ENCODE measurements around the gene TTLL9. TPM values are rescaled to one million over a fixed set of nuclear protein-coding genes. Genes with fewer than 3 reads are reported as not detected.

TTLL9 gene
- total and polyA plus RNA-seq, 2 of the 13 experiments (the other 11 are each of a cell fraction or from before 2014, with no cell fraction given) = not detected

DNA sequence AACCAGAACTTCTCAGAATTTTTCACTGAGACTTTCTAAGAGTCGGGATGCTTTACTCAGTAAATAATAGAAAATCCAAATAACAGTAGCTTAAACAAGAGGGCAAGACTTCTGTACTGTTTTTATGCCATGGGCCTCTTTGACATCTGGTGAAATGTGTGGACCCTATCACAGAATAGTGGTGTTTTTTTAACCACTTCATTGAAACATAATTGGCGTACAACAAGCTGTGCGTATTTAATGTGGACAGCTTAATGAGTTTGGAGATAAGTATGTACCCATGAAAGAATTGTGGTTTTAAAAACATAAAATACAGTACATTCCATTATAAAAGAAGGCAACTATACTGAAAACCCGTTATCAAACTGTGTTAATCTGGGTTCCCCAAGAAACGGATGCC is 43.7 kb downstream of the TTLL9 start:
- 39% methylated on average over 5 of the region's 5 CpGs for WGBS (ENCODE audit: low lambda C conversion rate)
- no TSS peak for BruUV-seq (replicated peaks)
- no peak overlapping the region for H3K27ac ChIP-seq (ENCODE audit: extremely low read length, insufficient read depth, low read length)

GRCh38 chr20:31915491-31916280 is 45.3 kb downstream of the TTLL9 start:
- Histone ChIP-seq H3K9ac (ENCODE audit: insufficient read depth, low read depth, low read length) (no peak overlapping the region), H3K27me3 (ENCODE audit: control insufficient read depth in 1 of 2, insufficient read depth in 2 of 2, low read length in 2 of 2) (peaks cover 10 to 87% of the 10 kb centered on the region in 2 experiments), H3K79me2 (ENCODE audit: insufficient read depth, low read length) (no peaks in the 10 kb centered on the region), H3K27ac (ENCODE audit: extremely low read length, insufficient read depth, low read length) (no peak overlapping the region), H3K9me3 (ENCODE audit: low read length) (no peaks in the 10 kb centered on the region), H2AFZ (ENCODE audit: low read length) (no peak overlapping the region), H3K4me2 (ENCODE audit: low read depth, low read length) (no peak overlapping the region), H3K4me3 (replicated peaks in 1 of 3; ENCODE audit: insufficient read depth in 1 of 3, low read depth in 2 of 3, low read length in 3 of 3) (no peak overlapping the region), H3K4me1 (ENCODE audit: insufficient read depth, low read length) (no peaks in the 10 kb centered on the region), H4K20me1 (ENCODE audit: insufficient read depth, low read length) (no peaks in the 10 kb centered on the region), H3K36me3 (replicated peaks in 1 of 2; ENCODE audit: control insufficient read depth in 1 of 2, insufficient read depth in 2 of 2, low read length in 2 of 2) (no peaks in the 10 kb centered on the region)
- no peak for TF ChIP-seq ZNF292 (CRISPR knock-in tag; IDR thresholded peaks at IDR 0.05; ENCODE audit: borderline replicate concordance, low read depth)
- no peak for TF ChIP-seq ZNF282 (IDR thresholded peaks at IDR 0.05; ENCODE audit: partially characterized antibody)
- TF ChIP-seq BRF2 (CRISPR knock-in tag; IDR thresholded peaks at IDR 0.05) = no peak
- no peak for TF ChIP-seq ZNF432 (CRISPR knock-in tag; IDR thresholded peaks at IDR 0.05; ENCODE audit: borderline replicate concordance)
- TF ChIP-seq ZNF530 (CRISPR knock-in tag; IDR thresholded peaks at IDR 0.05; ENCODE audit: low read depth) = no peak
- no peak for TF ChIP-seq ZNF335 (CRISPR knock-in tag; IDR thresholded peaks at IDR 0.05)
- TF ChIP-seq ZSCAN21 (CRISPR knock-in tag; IDR thresholded peaks at IDR 0.05; ENCODE audit: borderline replicate concordance) = no peak
- no peak for TF ChIP-seq ZNF124 (CRISPR knock-in tag; IDR thresholded peaks at IDR 0.05)
- no peak for TF ChIP-seq PTBP1 (IDR thresholded peaks at IDR 0.05; ENCODE audit: low read depth, low read length, poor library complexity, severe bottlenecking)
- TF ChIP-seq BHLHE40 (IDR thresholded peaks at IDR 0.05; ENCODE audit: low read length) = no peak
- ATAC-seq = no peak
- FAIRE-seq = no peak
- 28% methylated on average over 6 of the region's 7 CpGs for WGBS (ENCODE audit: low lambda C conversion rate)
- POLR2A ChIA-PET = no interaction called here
- CTCF ChIA-PET (ENCODE audit: low intra/inter-chr PET ratio, low total read pairs) = no interaction called here
- BruUV-seq (replicated peaks) = no TSS peak
- DNase-seq (ENCODE audit: low spot score) = no peak
- intact Hi-C loops (cut with micrococcal nuclease; ENCODE audit: unreplicated experiment) (no loop called here), in situ Hi-C loops (cut with HindIII; ENCODE audit: extremely low pct_ligation_motif_present, low pct_unique_long_range_greater_than_20kb) (no loop called here)

More for the DNA sequence above, 43.7 kb downstream of the TTLL9 start:
- ATAC-seq (no peak), FAIRE-seq (no peak), DNase-seq (ENCODE audit: low spot score) (no peak)
- no peak overlapping the region for H3K9ac ChIP-seq (ENCODE audit: insufficient read depth, low read depth, low read length)
- POLR2A ChIA-PET = no interaction called here
- H3K27me3 ChIP-seq (ENCODE audit: control insufficient read depth in 1 of 2, insufficient read depth in 2 of 2, low read length in 2 of 2) = peaks cover 8 to 83% of the 10 kb centered on the region in 2 experiments
- CTCF ChIA-PET (ENCODE audit: low intra/inter-chr PET ratio, low total read pairs) = no interaction called here
- no peaks in the 10 kb centered on the region for H3K4me1 ChIP-seq (ENCODE audit: insufficient read depth, low read length)
- intact Hi-C loops (cut with micrococcal nuclease; ENCODE audit: unreplicated experiment) = no loop called here
- no peaks in the 10 kb centered on the region for H4K20me1 ChIP-seq (ENCODE audit: insufficient read depth, low read length)
- H3K4me3 ChIP-seq (replicated peaks in 1 of 3; ENCODE audit: insufficient read depth in 1 of 3, low read depth in 2 of 3, low read length in 3 of 3) = no peak overlapping the region
- no peaks in the 10 kb centered on the region for H3K36me3 ChIP-seq (replicated peaks in 1 of 2; ENCODE audit: control insufficient read depth in 1 of 2, insufficient read depth in 2 of 2, low read length in 2 of 2)
- H3K79me2 ChIP-seq (ENCODE audit: insufficient read depth, low read length) = no peaks in the 10 kb centered on the region
- no peak overlapping the region for H2AFZ ChIP-seq (ENCODE audit: low read length)
- in situ Hi-C loops (cut with HindIII; ENCODE audit: extremely low pct_ligation_motif_present, low pct_unique_long_range_greater_than_20kb) = no loop called here
- TF ChIP-seq TBX3 (IDR thresholded peaks at IDR 0.05; ENCODE audit: borderline replicate concordance) = no peak
- no peak for TF ChIP-seq MLX (CRISPR knock-in tag; IDR thresholded peaks at IDR 0.05)
- no peak for TF ChIP-seq ZFP36 (IDR thresholded peaks at IDR 0.05; ENCODE audit: borderline replicate concordance, low read depth, low read length, partially characterized antibody)
- H3K4me2 ChIP-seq (ENCODE audit: low read depth, low read length) = no peak overlapping the region
- no peaks in the 10 kb centered on the region for H3K9me3 ChIP-seq (ENCODE audit: low read length)

All from HepG2 (cell line).